Measurements from ENCODE around the gene EMC8. TPM values are rescaled to one million over a fixed set of nuclear protein-coding genes. Genes with fewer than 3 reads are reported as not detected.

Gene EMC8
- total RNA-seq (10 to 100 TPM; 18.5 to 22.0 (median 21.2) TPM), polyA plus RNA-seq (13.8 TPM)
- long read RNA-seq, donor 1, transcript EMC8-202 (4 exons, 1,935 nt) = minor isoform, 5 of 110 reads
- long read RNA-seq, donor 1, transcript EMC8-201 (5 exons, 1,962 nt) = major isoform, 98 of 110 reads
- long read RNA-seq, donor 1, partial matches to known transcripts = 1 of 110 reads
- long read RNA-seq, donor 1, other reads (novel, unspliced or antisense) = 5 of 110 reads
- long read RNA-seq, donor 2, transcript EMC8-201 (5 exons, 1,962 nt) = major isoform, 29 of 31 reads
- long read RNA-seq, donor 2, partial matches to known transcripts = 0 of 31 reads
- long read RNA-seq, donor 2, other reads (novel, unspliced or antisense) = 0 of 31 reads
- long read RNA-seq, donor 3, transcript EMC8-201 (5 exons, 1,962 nt) = major isoform, 108 of 139 reads
- long read RNA-seq, donor 3, transcript EMC8-202 (4 exons, 1,935 nt) = minor isoform, 16 of 139 reads
- long read RNA-seq, donor 3, partial matches to known transcripts = 0 of 139 reads
- long read RNA-seq, donor 3, other reads (novel, unspliced or antisense) = 12 of 139 reads
- long read RNA-seq, donor 4, transcript EMC8-201 (5 exons, 1,962 nt) = major isoform, 34 of 41 reads
- long read RNA-seq, donor 4, partial matches to known transcripts = 2 of 41 reads
- long read RNA-seq, donor 4, other reads (novel, unspliced or antisense) = 2 of 41 reads

DNA sequence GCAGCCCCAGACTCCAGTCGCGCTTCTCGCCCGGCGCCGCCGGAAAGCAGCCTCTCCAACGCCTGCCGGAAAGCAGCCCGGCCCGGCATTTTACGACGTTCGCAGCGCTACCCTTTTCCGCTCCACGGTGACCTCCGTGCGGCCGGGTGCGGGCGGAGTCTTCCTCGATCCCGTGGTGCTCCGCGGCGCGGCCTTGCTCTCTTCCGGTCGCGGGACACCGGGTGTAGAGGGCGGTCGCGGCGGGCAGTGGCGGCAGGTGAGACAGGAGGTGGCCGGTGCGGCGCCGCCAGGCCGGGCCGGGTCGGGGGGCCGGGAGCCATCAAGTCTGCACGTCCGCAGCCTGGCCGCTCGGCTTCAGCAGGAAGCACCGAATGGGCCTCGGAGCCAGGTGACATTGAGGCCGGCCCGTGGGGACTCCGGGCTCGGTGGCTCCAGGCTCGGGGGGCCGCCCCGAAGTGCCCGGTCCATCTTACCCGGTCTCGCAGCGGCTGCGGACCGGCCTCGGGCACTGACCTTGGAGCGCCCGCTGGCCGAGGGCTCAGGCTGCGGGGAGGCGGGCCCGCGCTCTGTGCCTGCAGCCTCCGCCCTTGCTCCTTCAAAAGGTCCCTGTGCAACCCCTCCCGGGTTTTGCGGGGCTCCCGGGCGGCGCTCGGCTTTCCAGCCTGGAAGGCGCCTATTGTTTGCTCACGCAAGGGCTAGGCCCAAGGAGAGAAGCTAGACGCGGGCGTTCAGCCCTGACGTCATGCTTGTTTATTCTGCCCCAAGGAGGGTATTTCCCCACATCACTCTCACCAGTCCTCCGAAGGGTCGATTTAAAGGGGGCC is at the start of gene EMC8, which contains the start of gene COX4I1:
TSS of gene EMC8 (minus strand) at position 48 of the 824 bp plus-strand sequence. CDS start 249 bp downstream, outside the sequence.
TSS of gene COX4I1 (plus strand) at position 199 of the 824 bp plus-strand sequence. CDS start 1,511 bp downstream, outside the sequence.
- peak within 1 kb of the TSS; percentile 95 for H3K27ac ChIP-seq (ENCODE audit: low read length)
- under 1% methylated on average over 87 of the region's 87 CpGs for WGBS
- H3K4me1 ChIP-seq (ENCODE audit: control insufficient read depth, insufficient read depth, low read length) = no peaks in the 10 kb centered on the region

DNA sequence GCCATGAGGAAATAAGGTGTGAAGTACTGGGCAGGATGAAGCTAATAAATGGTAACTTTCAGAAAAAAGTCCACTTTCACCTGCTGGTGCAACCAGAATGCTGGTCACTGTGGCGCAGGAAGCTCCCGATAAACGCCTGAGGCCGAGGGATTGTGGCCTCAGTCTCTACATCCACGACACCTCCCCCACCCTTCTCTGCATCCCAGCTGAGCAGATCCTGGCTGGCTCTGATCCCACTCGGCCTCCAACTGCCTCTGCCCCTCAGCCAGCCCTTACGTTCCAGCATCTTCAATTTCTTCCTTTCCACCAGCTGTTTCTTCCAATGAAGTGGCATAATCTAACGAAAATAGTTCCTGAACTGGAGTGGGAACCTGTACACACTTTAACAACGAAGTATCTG is 49.6 kb upstream of the EMC8 start:
- Histone ChIP-seq H3K4me1 (ENCODE audit: control insufficient read depth, insufficient read depth, low read length) (no peaks in the 10 kb centered on the region), H3K27me3 (ENCODE audit: control insufficient read depth, insufficient read depth) (no peaks in the 10 kb centered on the region), H3K4me3 (ENCODE audit: low read length) (no peak overlapping the region), H3K9me3 (ENCODE audit: control insufficient read depth, low read length) (no peaks in the 10 kb centered on the region), H3K27ac (ENCODE audit: low read length) (no peak overlapping the region)
- intact Hi-C loops (cut with DNase I) = no loop called here
- DNase-seq = no peak
- ATAC-seq = no peak
- 27% methylated on average over 9 of the region's 9 CpGs for WGBS

More for the DNA sequence above, at the start of gene EMC8, which contains the start of gene COX4I1:
- DNase-seq (peak; percentile 97 to 99 (median 99)), ATAC-seq (peak; percentile 97 to 98)
- Histone ChIP-seq H3K27me3 (ENCODE audit: control insufficient read depth, insufficient read depth) (no peaks in the 10 kb centered on the region), H3K4me3 (ENCODE audit: low read length) (peak within 1 kb of the TSS; percentile 88), H3K9me3 (ENCODE audit: control insufficient read depth, low read length) (no peaks in the 10 kb centered on the region)
- intact Hi-C loops (cut with DNase I) = no loop called here

- intact Hi-C loops (cut with DNase I) = no loop called here
- ATAC-seq = no peak
- Histone ChIP-seq H3K4me3 (ENCODE audit: low read length) (no peak overlapping the region), H3K9me3 (ENCODE audit: control insufficient read depth, low read length) (no peaks in the 10 kb centered on the region), H3K27me3 (ENCODE audit: control insufficient read depth, insufficient read depth) (no peaks in the 10 kb centered on the region), H3K4me1 (ENCODE audit: control insufficient read depth, insufficient read depth, low read length) (no peaks in the 10 kb centered on the region), H3K27ac (ENCODE audit: low read length) (no peak overlapping the region)
- DNase-seq = no peak
- WGBS = 65% methylated on average over 39 of the region's 39 CpGs
Observed at GRCh38 chr16:85847681-85848601, 48.6 kb upstream of the EMC8 start.

GRCh38 chr16:85847036-85847435 is 47.7 kb upstream of the EMC8 start:
- Histone ChIP-seq H3K27ac (ENCODE audit: low read length) (no peak overlapping the region), H3K4me1 (ENCODE audit: control insufficient read depth, insufficient read depth, low read length) (no peaks in the 10 kb centered on the region), H3K27me3 (ENCODE audit: control insufficient read depth, insufficient read depth) (no peaks in the 10 kb centered on the region), H3K9me3 (ENCODE audit: control insufficient read depth, low read length) (peaks cover 3% of the 10 kb centered on the region), H3K4me3 (ENCODE audit: low read length) (no peak overlapping the region)
- ATAC-seq (no peak), DNase-seq (no peak)
- WGBS = 80% methylated on average over 15 of the region's 15 CpGs
- intact Hi-C loops (cut with DNase I) = no loop called here

GRCh38 chr16:85846461-85846860 is 47.1 kb upstream of the EMC8 start:
- no peak for ATAC-seq
- Histone ChIP-seq H3K9me3 (ENCODE audit: control insufficient read depth, low read length) (peaks cover 3% of the 10 kb centered on the region), H3K4me3 (ENCODE audit: low read length) (no peak overlapping the region), H3K4me1 (ENCODE audit: control insufficient read depth, insufficient read depth, low read length) (no peaks in the 10 kb centered on the region), H3K27ac (ENCODE audit: low read length) (no peak overlapping the region), H3K27me3 (ENCODE audit: control insufficient read depth, insufficient read depth) (no peaks in the 10 kb centered on the region)
- intact Hi-C loops (cut with DNase I) = no loop called here
- WGBS = 88% methylated on average over 9 of the region's 9 CpGs
- no peak for DNase-seq

GRCh38 chr16:85845266-85845665 is 45.9 kb upstream of the EMC8 start:
- intact Hi-C loops (cut with DNase I) = no loop called here
- no peak overlapping the region for H3K27ac ChIP-seq (ENCODE audit: low read length)
- H3K9me3 ChIP-seq (ENCODE audit: control insufficient read depth, low read length) = peaks cover 3% of the 10 kb centered on the region
- DNase-seq = no peak
- no peaks in the 10 kb centered on the region for H3K4me1 ChIP-seq (ENCODE audit: control insufficient read depth, insufficient read depth, low read length)
- no peak for ATAC-seq
- 69% methylated on average over 20 of the region's 20 CpGs for WGBS
- H3K4me3 ChIP-seq (ENCODE audit: low read length) = no peak overlapping the region
- H3K27me3 ChIP-seq (ENCODE audit: control insufficient read depth, insufficient read depth) = no peaks in the 10 kb centered on the region

- DNase-seq (no peak), ATAC-seq (no peak)
- no peak overlapping the region for H3K27ac ChIP-seq (ENCODE audit: low read length)
- no peaks in the 10 kb centered on the region for H3K4me1 ChIP-seq (ENCODE audit: control insufficient read depth, insufficient read depth, low read length)
- H3K9me3 ChIP-seq (ENCODE audit: control insufficient read depth, low read length) = peaks cover 3% of the 10 kb centered on the region
- H3K4me3 ChIP-seq (ENCODE audit: low read length) = no peak overlapping the region
- no peaks in the 10 kb centered on the region for H3K27me3 ChIP-seq (ENCODE audit: control insufficient read depth, insufficient read depth)
- WGBS = 18% methylated on average over 15 of the region's 15 CpGs
- intact Hi-C loops (cut with DNase I) = no loop called here
Observed at GRCh38 chr16:85844786-85845185, 45.4 kb upstream of the EMC8 start.

DNA sequence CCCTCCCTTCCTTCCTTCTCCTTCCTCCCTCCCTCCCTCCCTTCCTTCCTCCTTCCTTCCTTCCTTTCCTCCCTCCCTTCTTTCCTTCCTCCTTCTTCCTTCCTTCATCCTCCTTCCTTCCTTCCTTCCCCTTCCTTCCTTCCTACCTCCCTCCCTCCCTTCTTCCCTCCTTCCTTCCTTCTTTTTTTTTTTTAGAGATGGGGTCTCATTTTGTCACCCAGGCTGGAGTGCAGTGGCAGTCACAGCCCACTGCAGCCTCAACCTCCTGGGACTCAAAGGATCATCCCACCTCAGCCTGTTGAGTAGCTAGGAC is 44.8 kb upstream of the EMC8 start:
- Histone ChIP-seq H3K4me3 (ENCODE audit: low read length) (no peak overlapping the region), H3K27me3 (ENCODE audit: control insufficient read depth, insufficient read depth) (no peaks in the 10 kb centered on the region), H3K4me1 (ENCODE audit: control insufficient read depth, insufficient read depth, low read length) (no peaks in the 10 kb centered on the region), H3K9me3 (ENCODE audit: control insufficient read depth, low read length) (peaks cover 3% of the 10 kb centered on the region), H3K27ac (ENCODE audit: low read length) (no peak overlapping the region)
- no peak for ATAC-seq
- no peak for DNase-seq
- intact Hi-C loops (cut with DNase I) = no loop called here

DNA sequence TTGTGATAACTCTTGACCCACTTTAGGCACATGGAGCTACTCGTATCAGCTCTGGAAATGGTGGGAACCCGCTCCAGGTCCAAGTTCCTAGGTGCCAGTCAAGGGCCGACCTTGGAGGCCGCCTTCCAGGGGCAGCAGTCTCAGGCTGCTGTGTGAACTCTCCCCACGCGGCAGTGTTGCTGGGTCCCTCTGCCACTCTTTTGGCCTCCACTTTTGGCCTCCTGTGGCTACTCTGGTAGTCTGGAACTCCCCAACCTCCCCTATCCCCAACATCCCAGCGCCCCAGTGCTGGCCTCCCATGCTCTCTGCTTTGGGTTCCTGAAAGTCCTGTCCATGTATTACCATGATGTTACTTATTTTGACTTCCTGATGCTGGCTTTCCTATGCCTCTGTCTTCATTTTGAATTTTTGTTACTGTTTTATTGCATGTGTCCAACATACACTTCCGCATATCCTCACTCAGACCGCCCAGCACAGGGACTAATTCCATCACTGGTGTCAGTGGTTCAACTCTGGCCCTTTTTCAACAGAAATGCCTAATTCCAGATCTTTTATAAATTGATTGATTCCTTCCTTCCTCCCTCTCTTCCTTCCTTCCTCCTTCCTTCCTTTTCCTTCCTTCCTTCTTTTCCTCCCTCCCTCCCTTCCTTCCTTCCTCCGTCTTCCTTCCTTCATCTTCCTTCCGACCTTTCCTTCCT is 44.3 kb upstream of the EMC8 start:
- H3K27me3 ChIP-seq (ENCODE audit: control insufficient read depth, insufficient read depth) = no peaks in the 10 kb centered on the region
- no peak overlapping the region for H3K27ac ChIP-seq (ENCODE audit: low read length)
- DNase-seq = no peak
- H3K9me3 ChIP-seq (ENCODE audit: control insufficient read depth, low read length) = peaks cover 3% of the 10 kb centered on the region
- H3K4me1 ChIP-seq (ENCODE audit: control insufficient read depth, insufficient read depth, low read length) = no peaks in the 10 kb centered on the region
- intact Hi-C loops (cut with DNase I) = no loop called here
- ATAC-seq = no peak
- 90% methylated on average over 11 of the region's 11 CpGs for whole genome bisulfite sequencing
- no peak overlapping the region for H3K4me3 ChIP-seq (ENCODE audit: low read length)

DNA sequence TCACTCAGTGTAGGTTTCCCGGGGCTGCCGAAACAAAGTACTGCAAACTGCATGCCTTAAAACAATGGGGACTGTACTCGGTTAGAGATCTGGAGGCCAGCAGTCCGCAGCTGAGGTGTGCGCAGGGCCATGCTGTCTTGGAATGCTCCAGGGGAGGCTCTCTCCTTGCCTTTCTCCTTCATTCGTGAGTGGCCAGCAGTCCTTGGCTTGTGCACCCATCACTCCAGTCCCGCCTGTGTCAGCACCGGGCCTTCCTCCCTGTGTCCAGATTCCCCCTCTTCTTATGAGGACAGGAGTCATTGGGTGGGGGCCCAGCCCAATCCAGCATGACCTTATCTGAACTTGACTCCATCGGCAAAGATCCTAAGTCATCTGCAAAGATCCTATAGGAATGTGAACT is 43.5 kb upstream of the EMC8 start:
- no peaks in the 10 kb centered on the region for H3K27me3 ChIP-seq (ENCODE audit: control insufficient read depth, insufficient read depth)
- DNase-seq (no peak), ATAC-seq (no peak)
- H3K9me3 ChIP-seq (ENCODE audit: control insufficient read depth, low read length) = peaks cover 3% of the 10 kb centered on the region
- H3K27ac ChIP-seq (ENCODE audit: low read length) = no peak overlapping the region
- intact Hi-C loops (cut with DNase I) = no loop called here
- no peaks in the 10 kb centered on the region for H3K4me1 ChIP-seq (ENCODE audit: control insufficient read depth, insufficient read depth, low read length)
- no peak overlapping the region for H3K4me3 ChIP-seq (ENCODE audit: low read length)
- WGBS = 93% methylated on average over 9 of the region's 9 CpGs

Data from right cardiac atrium (tissue), 5 donors.